Ascending aorta (tissue), 2 donors: ENCODE results near the gene THRA. TPM values are rescaled to one million over a fixed set of nuclear protein-coding genes. Genes with fewer than 3 reads are reported as not detected.

ENCODE experiments used
- DNase-seq, 2 donors: peaks; one replicate each; pipeline ENCODE4 v3.0.0-alpha.2; 2019; ENCODE audit warnings: low spot score in 2 of 2
- H3K27ac ChIP-seq, 2 donors: fragments of 200-600 bp; sonication (generic); one replicate each; pipeline ENCODE4 v1.5.1; 2016 to 2017; ENCODE audit warnings: mild to moderate bottlenecking in 1 of 2
- H3K27me3 ChIP-seq: fragments of 200-600 bp; sonication (generic); one replicate; pipeline ENCODE4 v1.5.1; 2017
- H3K36me3 ChIP-seq, 2 donors: fragments of 200-600 bp; sonication (generic); one replicate each; pipeline ENCODE4 v1.5.1; 2016
- H3K4me1 ChIP-seq, 2 donors: fragments of 200-600 bp; sonication (generic); one replicate each; pipeline ENCODE4 v1.5.1; 2016 to 2017; ENCODE audit warnings: mild to moderate bottlenecking in 1 of 2
- H3K4me3 ChIP-seq, 2 donors: fragments of 200-600 bp; sonication (generic); one replicate each; pipeline ENCODE4 v1.5.1; 2016 to 2017; ENCODE audit warnings: mild to moderate bottlenecking in 1 of 2
- H3K9me3 ChIP-seq, 2 donors: fragments of 200-600 bp; sonication (generic); one replicate each; pipeline ENCODE4 v1.5.1; 2016
- CTCF ChIP-seq, 3 experiments: fragments of 200-600 bp in 2 of 3; fragments of 450-650 bp in 1 of 3; sonication (generic) in 2 of 3; IDR thresholded peaks; one replicate each; pipeline ENCODE4 v1.5.1; 2016 to 2019; ENCODE audit warnings: antibody characterized with exemption in 3 of 3, mild to moderate bottlenecking in 1 of 3, moderate library complexity in 1 of 3
- intact Hi-C: fragments of 100-400 bp; cut with DNase I; formaldehyde crosslinking; loops from one replicate; pipeline ENCODE4 v1.15.1; 2023
- total RNA-seq: library from RNA; depleted of rRNA; stranded (reverse); fragments of >200 nt; gene quantifications from one replicate; pipeline ENCODE4 v1.1.0, GENCODE V29; 2016

Gene THRA
- total RNA-seq, 1 donor from 2014 or later, result 35.4 TPM

GRCh38 chr17:40041196-40041595, 21.6 kb upstream of the THRA start:
- H3K9me3 ChIP-seq, result no peaks in the 10 kb centered on the region
- H3K4me3 ChIP-seq, result no peak overlapping the region
- peaks cover 0 to 7% of the 10 kb centered on the region in 2 donors for H3K4me1 ChIP-seq
- H3K27me3 ChIP-seq, result no peaks in the 10 kb centered on the region
- no peak for TF ChIP-seq CTCF (IDR thresholded peaks at IDR 0.05)
- peaks cover 15 to 29% of the 10 kb centered on the region in 2 donors for H3K36me3 ChIP-seq
- no peak overlapping the region for H3K27ac ChIP-seq
- intact Hi-C loops, result no loop called here
- no peak for DNase-seq

GRCh38 chr17:40056379-40057015, 6.3 kb upstream of the THRA start:
- H3K27ac ChIP-seq, result no peak overlapping the region
- DNase-seq, result no peak
- H3K36me3 ChIP-seq, result peaks cover 6 to 12% of the 10 kb centered on the region in 2 donors
- intact Hi-C loops, result no loop called here
- no peaks in the 10 kb centered on the region for H3K27me3 ChIP-seq
- TF ChIP-seq CTCF (IDR thresholded peaks at IDR 0.05), result no peak
- peaks cover 7 to 9% of the 10 kb centered on the region in 2 donors for H3K4me1 ChIP-seq
- H3K9me3 ChIP-seq, result no peaks in the 10 kb centered on the region
- H3K4me3 ChIP-seq, result no peak overlapping the region

GRCh38 chr17:40058186-40058784, 4.5 kb upstream of the THRA start:
- no peak for TF ChIP-seq CTCF (IDR thresholded peaks at IDR 0.05)
- Histone ChIP-seq H3K27me3 (no peaks in the 10 kb centered on the region), H3K36me3 (no peaks in the 10 kb centered on the region), H3K27ac (peak overlapping the region; percentile 68 to 71), H3K4me1 (peaks cover 5 to 13% of the 10 kb centered on the region in 2 donors), H3K4me3 (no peak overlapping the region), H3K9me3 (no peaks in the 10 kb centered on the region)
- DNase-seq, result no peak
- intact Hi-C loops, result no loop called here

GRCh38 chr17:40058865-40059264, 3.9 kb upstream of the THRA start:
- Histone ChIP-seq H3K4me1 (peaks cover 0 to 10% of the 10 kb centered on the region in 2 donors), H3K9me3 (no peaks in the 10 kb centered on the region), H3K27ac (peak overlapping the region; percentile 68 to 71), H3K36me3 (no peaks in the 10 kb centered on the region), H3K4me3 (no peak overlapping the region), H3K27me3 (no peaks in the 10 kb centered on the region)
- no peak for TF ChIP-seq CTCF (IDR thresholded peaks at IDR 0.05)
- DNase-seq, result no peak
- intact Hi-C loops, result no loop called here

- DNase-seq, result no peak
- intact Hi-C loops, result no loop called here
- no peaks in the 10 kb centered on the region for H3K9me3 ChIP-seq
- no peak for TF ChIP-seq CTCF (IDR thresholded peaks at IDR 0.05)
- peak overlapping the region in 1 of 2 donors; percentile 11 for H3K27ac ChIP-seq
- H3K4me1 ChIP-seq, result peaks cover under 1 to 19% of the 10 kb centered on the region in 2 donors
- H3K36me3 ChIP-seq, result no peaks in the 10 kb centered on the region
- no peak overlapping the region for H3K4me3 ChIP-seq
- H3K27me3 ChIP-seq, result no peaks in the 10 kb centered on the region
These were observed 2.9 kb upstream of the THRA start for GRCh38 chr17:40059729-40060475.
